ENCODE measurements around the gene MDC1. TPM values are rescaled to one million over a fixed set of nuclear protein-coding genes. Genes with fewer than 3 reads are reported as not detected.

MDC1 gene
- total and polyA plus RNA-seq, 2 of the 13 experiments (the other 11 are each of a cell fraction or from before 2014, with no cell fraction given): 8.4 to 14.0 TPM

DNA sequence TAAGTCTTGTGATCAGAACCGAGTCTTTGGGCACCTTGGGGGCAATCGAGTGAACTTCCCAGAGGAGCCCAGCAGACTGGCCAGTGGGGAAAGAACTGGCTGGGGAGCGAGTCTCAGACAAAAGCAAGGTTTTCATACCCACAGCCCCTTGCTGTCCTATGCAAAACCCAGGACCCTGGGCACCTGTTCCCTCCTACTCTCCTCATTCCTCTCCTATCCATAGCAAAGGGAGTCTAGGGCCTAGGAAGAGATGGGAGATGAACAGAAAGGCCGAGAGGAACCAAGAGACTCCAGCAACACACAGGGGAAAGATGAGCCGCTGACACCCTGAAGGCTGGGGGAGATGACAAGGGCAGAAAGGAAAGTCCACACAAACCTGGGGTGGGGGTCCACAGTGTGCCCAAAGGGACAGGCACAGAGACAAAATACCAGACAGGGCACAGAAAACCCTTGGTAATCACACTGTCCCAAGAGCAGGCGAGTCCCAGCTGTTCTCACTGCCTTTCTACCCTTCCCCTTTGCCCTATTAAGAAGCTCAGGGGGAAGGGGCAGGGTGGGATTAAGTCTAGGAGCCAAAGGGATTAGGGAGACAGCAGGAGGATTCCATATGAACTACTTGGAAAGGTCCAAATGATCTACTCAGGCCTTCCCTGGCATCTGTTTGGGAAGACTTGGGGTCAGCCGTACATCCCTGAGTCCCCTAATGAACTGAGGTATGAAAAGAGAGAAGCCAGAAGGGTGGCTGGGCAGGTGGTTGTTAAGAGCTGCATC is 37.1 kb downstream of the MDC1 start:
- in situ Hi-C loops (cut with HindIII; ENCODE audit: extremely low pct_ligation_motif_present, low pct_unique_long_range_greater_than_20kb): loop anchor here (5.0 to 25.0 kb wide), 2 partner anchors 42 to 407 kb away; partner anchors contain the start of gene TUBB
- 0 out of 2 replicates have a peak, but pooled peaks have one; percentile 4 for TF ChIP-seq ZNF501 (CRISPR knock-in tag; IDR thresholded peaks at IDR 0.05)
- TF ChIP-seq, protein P1, sequence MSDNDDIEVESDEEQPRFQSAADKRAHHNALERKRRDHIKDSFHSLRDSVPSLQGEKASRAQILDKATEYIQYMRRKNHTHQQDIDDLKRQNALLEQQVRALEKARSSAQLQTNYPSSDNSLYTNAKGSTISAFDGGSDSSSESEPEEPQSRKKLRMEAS (IDR thresholded peaks at IDR 0.05): no peak
- peak; percentile 10; the same call in 1 of the 2 replicates for TF ChIP-seq SALL1 (CRISPR knock-in tag; IDR thresholded peaks at IDR 0.05)
- peak; percentile 7 for TF ChIP-seq ASH2L (IDR thresholded peaks at IDR 0.05; ENCODE audit: insufficient read length, low read depth, low read length)
- TF ChIP-seq ZSCAN25 (CRISPR knock-in tag; IDR thresholded peaks at IDR 0.05): 0 out of 2 replicates have a peak, but pooled peaks have one; percentile 9
- Histone ChIP-seq H3K9ac (ENCODE audit: insufficient read depth, low read depth, low read length) (peak overlapping the region; percentile 33; the same call in 1 of the 2 replicates), H3K36me3 (replicated peaks in 1 of 2; ENCODE audit: control insufficient read depth in 1 of 2, insufficient read depth in 2 of 2, low read length in 2 of 2) (0 out of 5 replicates have a peak, but pooled peaks cover 0 to 1% of the 10 kb centered on the region in 2 experiments), H3K4me1 (ENCODE audit: insufficient read depth, low read length) (peaks cover 47% of the 10 kb centered on the region), H3K79me2 (ENCODE audit: insufficient read depth, low read length) (no peaks in the 10 kb centered on the region), H3K4me3 (replicated peaks in 1 of 3; ENCODE audit: insufficient read depth in 1 of 3, low read depth in 2 of 3, low read length in 3 of 3) (peak overlapping the region in 2 of 3 experiments; percentile 43 to 66; a peak in 4 of 6 replicates), H3K9me3 (ENCODE audit: low read length) (no peaks in the 10 kb centered on the region), H4K20me1 (ENCODE audit: insufficient read depth, low read length) (no peaks in the 10 kb centered on the region), H3K4me2 (ENCODE audit: low read depth, low read length) (peak overlapping the region; percentile 88), H3K27ac (ENCODE audit: extremely low read length, insufficient read depth, low read length) (peak overlapping the region; percentile 32), H2AFZ (ENCODE audit: low read length) (no peak overlapping the region), H3K27me3 (ENCODE audit: control insufficient read depth in 1 of 2, insufficient read depth in 2 of 2, low read length in 2 of 2) (no peaks in the 10 kb centered on the region)
- intact Hi-C loops (cut with micrococcal nuclease; ENCODE audit: unreplicated experiment): loop anchor here (1.0 to 10.0 kb wide), 6 partner anchors 37 to 197 kb away; partner anchors contain the start of genes FLOT1 and MDC1
- no peak for DNase-seq (ENCODE audit: low spot score)
- no peak; the same call in none of the 3 replicates for ATAC-seq
- BruUV-seq (replicated peaks): no TSS peak
- ChIA-PET POLR2A (interaction anchor here (0.7 to 4.7 kb wide), 11 partner anchors 13 to 85 kb away, joined by 3 to 92 read pairs (median 6); partner anchors contain the start of genes MDC1, MRPS18B, PPP1R10 and TUBB), CTCF (ENCODE audit: low intra/inter-chr PET ratio, low total read pairs) (interaction anchor here (1.5 to 3.8 kb wide), 2 partner anchors 42 to 51 kb away, joined by 4 to 130 read pairs; no protein-coding TSS in a partner anchor)
- no peak for FAIRE-seq
- WGBS (ENCODE audit: low lambda C conversion rate): 72% methylated on average over 7 of the region's 7 CpGs

Data from HepG2 (cell line).